SK-N-SH (cell line): ENCODE results near the gene ABR.

ENCODE experiments used
- CTCF ChIP-seq: fragments of 200-600 bp; sonication (generic); IDR thresholded peaks from 2 replicates; pipeline ENCODE4 v1.6.1; 2017; ENCODE audit warnings: antibody characterized with exemption, mild to moderate bottlenecking, moderate library complexity
- FOXM1 ChIP-seq: IDR thresholded peaks from 2 replicates; pipeline ENCODE4 v1.4.0; 2012; ENCODE audit warnings: low read depth, mild to moderate bottlenecking
- MXI1 ChIP-seq: IDR thresholded peaks from 2 replicates; pipeline ENCODE4 v1.6.1; 2012; ENCODE audit warnings: mild to moderate bottlenecking, low read depth, low read length, improper control_type of control experiment
- NFIC ChIP-seq: IDR thresholded peaks from 2 replicates; pipeline ENCODE4 v1.4.0; 2012; ENCODE audit warnings: borderline replicate concordance
- NRF1 ChIP-seq: IDR thresholded peaks from 2 replicates; pipeline ENCODE4 v1.6.1; 2012; ENCODE audit warnings: low read depth, mild to moderate bottlenecking, low read length
- TAF1 ChIP-seq: IDR thresholded peaks from 2 replicates; pipeline ENCODE4 v1.6.1; 2012; ENCODE audit warnings: low read depth, mild to moderate bottlenecking, low read length, moderate library complexity, borderline replicate concordance

GRCh38 chr17:1183171-1183873 lies 3.5 kb upstream of the ABR start:
- TF ChIP-seq CTCF (no peak), MXI1 (no peak), NRF1 (no peak), NFIC (no peak), FOXM1 (no peak), TAF1 (no peak)
